Stomach smooth muscle (tissue), 2 donors: ENCODE data around the gene FSIP2.

Experiments
- H3K27ac ChIP-seq: one replicate; pipeline ENCODE4 v1.7.0; 2013; ENCODE audit warnings: mild to moderate bottlenecking, low read length, inconsistent platforms
- H3K27me3 ChIP-seq, 2 donors: one replicate each; pipeline ENCODE4 v1.7.0; 2013; ENCODE audit warnings: low read length in 2 of 2; ENCODE audit not compliant: insufficient read depth in 2 of 2, control insufficient read depth in 1 of 2
- H3K36me3 ChIP-seq, 2 donors: one replicate each; pipeline ENCODE4 v1.7.0; 2013; ENCODE audit warnings: low read length in 2 of 2; ENCODE audit not compliant: control insufficient read depth in 2 of 2, insufficient read depth in 2 of 2
- H3K4me1 ChIP-seq: one replicate; pipeline ENCODE4 v1.7.0; 2013; ENCODE audit warnings: low read length; ENCODE audit not compliant: control insufficient read depth, insufficient read depth
- H3K4me3 ChIP-seq, 2 donors: one replicate each; pipeline ENCODE4 v1.7.0; 2013; ENCODE audit warnings: low read length in 2 of 2
- H3K9ac ChIP-seq, 2 donors: one replicate each; pipeline ENCODE4 v1.7.0; 2013; ENCODE audit warnings: low read length in 2 of 2, mild to moderate bottlenecking in 1 of 2
- H3K9me3 ChIP-seq, 2 donors: one replicate each; pipeline ENCODE4 v1.7.0; 2013; ENCODE audit warnings: low read length in 2 of 2; ENCODE audit not compliant: control insufficient read depth in 2 of 2
- donor health status: healthy.
- donor health status: Pancreatic carcinoma.

The FSIP2 gene

DNA sequence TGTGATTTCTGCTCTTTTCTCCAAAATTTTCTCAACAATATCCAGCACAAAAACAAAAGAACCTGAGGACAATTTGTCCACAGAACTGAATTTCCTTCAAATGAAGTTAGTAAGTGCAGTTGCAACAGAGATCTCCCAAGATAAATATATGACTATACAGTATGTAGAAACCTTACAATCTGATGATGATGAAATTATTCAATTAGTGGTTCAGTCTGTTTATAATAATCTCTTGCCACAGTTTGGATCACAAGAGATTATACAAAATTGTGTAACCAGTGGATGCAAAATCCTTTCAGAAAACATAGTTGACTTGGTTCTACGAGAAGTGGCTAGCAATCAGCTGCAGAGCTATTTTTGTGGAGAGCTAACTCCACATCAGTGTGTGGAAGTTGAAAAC, 68.7 kb downstream of the FSIP2 start:
- no peaks in the 10 kb centered on the region for H3K27me3 ChIP-seq
- no peak overlapping the region for H3K27ac ChIP-seq
- no peaks in the 10 kb centered on the region for H3K4me1 ChIP-seq
- H3K36me3 ChIP-seq, result no peaks in the 10 kb centered on the region
- no peak overlapping the region for H3K9ac ChIP-seq
- H3K4me3 ChIP-seq, result no peak overlapping the region
- H3K9me3 ChIP-seq, result no peaks in the 10 kb centered on the region

GRCh38 chr2:185811580-185811979, 73.0 kb downstream of the FSIP2 start:
- Histone ChIP-seq H3K27ac (no peak overlapping the region), H3K36me3 (no peaks in the 10 kb centered on the region), H3K4me3 (no peak overlapping the region), H3K27me3 (no peaks in the 10 kb centered on the region), H3K9me3 (no peaks in the 10 kb centered on the region), H3K9ac (no peak overlapping the region), H3K4me1 (no peaks in the 10 kb centered on the region)

DNA sequence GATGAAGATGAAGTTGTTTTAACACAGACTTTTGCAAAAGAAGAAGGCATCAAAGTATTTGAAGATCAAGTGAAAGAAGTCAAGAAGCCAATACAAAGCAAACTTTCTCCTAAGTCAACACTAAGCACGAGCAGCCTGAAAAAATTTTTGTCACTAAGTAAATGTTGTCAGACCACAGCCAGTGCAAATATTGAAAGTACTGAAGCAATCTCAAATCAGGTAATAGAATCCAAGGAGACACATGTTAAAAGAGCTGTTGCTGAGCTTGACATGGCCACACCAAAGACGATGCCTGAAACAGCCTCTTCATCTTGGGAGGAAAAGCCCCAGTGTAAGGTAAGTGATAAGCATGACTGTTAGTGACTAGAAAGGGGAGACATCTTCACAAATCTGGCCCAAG, 75.1 kb downstream of the FSIP2 start:
- no peaks in the 10 kb centered on the region for H3K27me3 ChIP-seq
- no peak overlapping the region for H3K9ac ChIP-seq
- H3K27ac ChIP-seq, result no peak overlapping the region
- no peak overlapping the region for H3K4me3 ChIP-seq
- no peaks in the 10 kb centered on the region for H3K4me1 ChIP-seq
- H3K9me3 ChIP-seq, result no peaks in the 10 kb centered on the region
- H3K36me3 ChIP-seq, result no peaks in the 10 kb centered on the region

GRCh38 chr2:185817991-185818390, 79.4 kb downstream of the FSIP2 start:
- no peaks in the 10 kb centered on the region for H3K27me3 ChIP-seq
- H3K9me3 ChIP-seq, result no peaks in the 10 kb centered on the region
- no peak overlapping the region for H3K27ac ChIP-seq
- no peaks in the 10 kb centered on the region for H3K4me1 ChIP-seq
- H3K36me3 ChIP-seq, result no peaks in the 10 kb centered on the region
- H3K4me3 ChIP-seq, result no peak overlapping the region
- H3K9ac ChIP-seq, result no peak overlapping the region

GRCh38 chr2:185821467-185821866, 82.9 kb downstream of the FSIP2 start:
- Histone ChIP-seq H3K36me3 (no peaks in the 10 kb centered on the region), H3K9ac (no peak overlapping the region), H3K4me1 (no peaks in the 10 kb centered on the region), H3K27me3 (no peaks in the 10 kb centered on the region), H3K27ac (no peak overlapping the region), H3K9me3 (peaks cover 0 to 2% of the 10 kb centered on the region in 2 donors), H3K4me3 (no peak overlapping the region)

- Histone ChIP-seq H3K4me3 (no peak overlapping the region), H3K27me3 (no peaks in the 10 kb centered on the region), H3K4me1 (no peaks in the 10 kb centered on the region), H3K9me3 (peaks cover 0 to 2% of the 10 kb centered on the region in 2 donors), H3K27ac (no peak overlapping the region), H3K9ac (no peak overlapping the region), H3K36me3 (no peaks in the 10 kb centered on the region)
Measured at GRCh38 chr2:185823773-185824172, 85.2 kb downstream of the FSIP2 start.

DNA sequence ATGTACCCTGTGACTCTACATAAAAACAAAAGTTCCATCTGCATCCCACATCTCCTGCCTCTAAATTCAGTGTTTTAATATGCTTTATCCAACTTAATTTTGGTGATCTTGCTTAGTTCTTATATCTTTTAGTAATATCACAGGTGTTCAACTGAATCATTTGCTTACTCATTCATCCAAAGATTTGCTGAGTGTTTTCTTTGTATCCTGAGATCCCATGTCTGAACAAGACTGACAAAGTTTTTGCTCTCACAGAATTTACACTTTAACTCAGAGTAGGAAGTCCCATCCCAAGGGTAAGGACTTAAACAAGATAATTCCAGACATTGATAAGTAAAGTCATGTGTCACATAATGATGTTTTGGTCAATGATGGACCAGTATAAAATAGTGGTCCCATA, 87.0 kb downstream of the FSIP2 start:
- no peaks in the 10 kb centered on the region for H3K36me3 ChIP-seq
- H3K27ac ChIP-seq, result no peak overlapping the region
- peaks cover 0 to 2% of the 10 kb centered on the region in 2 donors for H3K9me3 ChIP-seq
- H3K9ac ChIP-seq, result no peak overlapping the region
- H3K27me3 ChIP-seq, result no peaks in the 10 kb centered on the region
- H3K4me1 ChIP-seq, result no peaks in the 10 kb centered on the region
- H3K4me3 ChIP-seq, result no peak overlapping the region

DNA sequence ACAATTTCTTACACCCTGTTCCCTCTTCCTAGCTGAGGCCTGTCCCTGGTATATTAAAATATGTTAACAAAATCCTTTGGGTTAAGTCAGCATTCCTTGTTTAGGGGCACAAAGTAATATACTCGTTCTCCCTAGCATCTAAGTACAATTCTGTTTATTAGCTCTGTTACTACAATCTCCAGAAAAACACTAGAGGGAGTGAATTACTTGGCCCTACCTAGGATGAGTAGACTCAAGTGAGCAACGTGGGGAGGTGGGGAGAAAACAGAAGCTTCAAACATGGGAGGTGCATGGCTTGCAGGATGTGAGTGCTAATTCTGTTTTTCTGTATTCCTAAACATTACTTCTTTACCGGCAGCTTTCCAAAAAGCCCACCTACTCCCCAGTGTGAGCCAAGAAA, 89.7 kb downstream of the FSIP2 start:
- no peak overlapping the region for H3K9ac ChIP-seq
- H3K27me3 ChIP-seq, result no peaks in the 10 kb centered on the region
- H3K36me3 ChIP-seq, result no peaks in the 10 kb centered on the region
- no peak overlapping the region for H3K4me3 ChIP-seq
- H3K4me1 ChIP-seq, result no peaks in the 10 kb centered on the region
- no peak overlapping the region for H3K27ac ChIP-seq
- peaks cover 0 to 2% of the 10 kb centered on the region in 2 donors for H3K9me3 ChIP-seq

- H3K27ac ChIP-seq, result no peak overlapping the region
- H3K27me3 ChIP-seq, result no peaks in the 10 kb centered on the region
- H3K9me3 ChIP-seq, result no peaks in the 10 kb centered on the region
- H3K9ac ChIP-seq, result no peak overlapping the region
- no peak overlapping the region for H3K4me3 ChIP-seq
- no peaks in the 10 kb centered on the region for H3K4me1 ChIP-seq
- H3K36me3 ChIP-seq, result no peaks in the 10 kb centered on the region
Measured at GRCh38 chr2:185833864-185834263, 95.3 kb downstream of the FSIP2 start.

DNA sequence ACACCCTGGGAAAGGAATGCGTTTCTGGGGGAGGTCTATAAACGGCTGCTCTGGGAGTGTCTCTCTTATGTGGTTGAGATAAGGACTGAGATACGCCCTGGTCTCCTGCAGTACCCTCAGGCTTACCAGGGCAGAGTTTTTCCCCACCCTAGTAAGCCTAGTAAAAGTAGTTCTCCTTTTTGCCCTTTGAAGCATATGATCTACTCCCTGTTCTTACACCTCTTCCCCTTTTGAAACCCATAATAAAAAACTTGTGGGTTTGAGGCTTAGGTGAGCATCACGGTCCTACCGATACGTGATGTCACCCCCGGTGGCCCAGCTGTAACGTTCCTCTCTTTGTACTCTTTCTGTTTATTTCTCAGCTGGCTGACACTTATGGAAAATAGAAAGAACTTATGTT, 97.4 kb downstream of the FSIP2 start:
- no peak overlapping the region for H3K9ac ChIP-seq
- H3K9me3 ChIP-seq, result peaks cover 4 to 5% of the 10 kb centered on the region in 2 donors
- H3K36me3 ChIP-seq, result no peaks in the 10 kb centered on the region
- H3K4me1 ChIP-seq, result no peaks in the 10 kb centered on the region
- H3K27me3 ChIP-seq, result no peaks in the 10 kb centered on the region
- no peak overlapping the region for H3K4me3 ChIP-seq
- no peak overlapping the region for H3K27ac ChIP-seq

- H3K9ac ChIP-seq, result no peak overlapping the region
- H3K4me3 ChIP-seq, result no peak overlapping the region
- no peak overlapping the region for H3K27ac ChIP-seq
- no peaks in the 10 kb centered on the region for H3K4me1 ChIP-seq
- H3K36me3 ChIP-seq, result no peaks in the 10 kb centered on the region
- H3K27me3 ChIP-seq, result no peaks in the 10 kb centered on the region
- H3K9me3 ChIP-seq, result peaks cover 0 to 6% of the 10 kb centered on the region in 2 donors
Measured at GRCh38 chr2:185854885-185855284, 116.3 kb downstream of the FSIP2 start.
